ENCODE data around the gene MAPK8IP3.
A peak's percentile ranks its signal among the peaks of the same experiment; 100 is the strongest.

GRCh38 chr16:1705688-1706385, at the start of gene MAPK8IP3:
- TF ChIP-seq POLR2A (IDR thresholded peaks at IDR 0.05; ENCODE audit: low read length) (peak; percentile 89), GATA1 (IDR thresholded peaks at IDR 0.05; ENCODE audit: low read depth, low read length) (no peak)

Measured in erythroblast (primary cell).